Liver (tissue), 9 donors: ENCODE measurements around the gene DPH3. TPM values are rescaled to one million over a fixed set of nuclear protein-coding genes. Genes with fewer than 3 reads are reported as not detected.

Experiments used
- DNase-seq: peaks from one replicate; pipeline ENCODE4 v3.0.0-alpha.2; 2017; ENCODE audit warnings: low spot score
- H3K27ac ChIP-seq, 2 donors: one replicate each; pipeline ENCODE4 v1.7.0; 2013; ENCODE audit warnings: inconsistent platforms in 2 of 2, low read length in 2 of 2, control low read depth in 1 of 2, low read depth in 1 of 2, mild to moderate bottlenecking in 1 of 2
- H3K27me3 ChIP-seq, 4 donors: one replicate each; pipeline versions ENCODE4 v1.6.1 to v1.7.0; 2013; ENCODE audit warnings: low read length in 3 of 4, inconsistent platforms in 1 of 4, mild to moderate bottlenecking in 1 of 4, moderate library complexity in 1 of 4; ENCODE audit not compliant: control insufficient read depth in 4 of 4, insufficient read depth in 4 of 4
- H3K36me3 ChIP-seq, 4 donors: one replicate each; pipeline versions ENCODE4 v1.6.1 to v1.7.0; 2013; ENCODE audit warnings: low read length in 3 of 4, mild to moderate bottlenecking in 3 of 4, low read depth in 1 of 4, moderate library complexity in 1 of 4; ENCODE audit not compliant: control insufficient read depth in 4 of 4, insufficient read depth in 3 of 4
- H3K4me1 ChIP-seq, 4 donors: one replicate each; pipeline versions ENCODE4 v1.6.1 to v1.7.0; 2013; ENCODE audit warnings: low read length in 3 of 4, mild to moderate bottlenecking in 3 of 4, moderate library complexity in 1 of 4; ENCODE audit not compliant: control insufficient read depth in 4 of 4, insufficient read depth in 4 of 4
- H3K4me3 ChIP-seq, 3 donors: one replicate each; pipeline versions ENCODE4 v1.6.1 to v1.7.0; 2013; ENCODE audit warnings: low read length in 3 of 3, control low read depth in 1 of 3, low read depth in 1 of 3, mild to moderate bottlenecking in 1 of 3
- H3K9ac ChIP-seq, 2 donors: one replicate each; pipeline ENCODE4 v1.7.0; 2013; ENCODE audit warnings: low read length in 2 of 2, mild to moderate bottlenecking in 2 of 2, moderate library complexity in 2 of 2, control low read depth in 1 of 2, low read depth in 1 of 2
- H3K9me3 ChIP-seq, 4 donors: one replicate each; pipeline versions ENCODE4 v1.6.1 to v1.7.0; 2013; ENCODE audit warnings: low read length in 3 of 4; ENCODE audit not compliant: control insufficient read depth in 4 of 4
- ATF3 ChIP-seq: IDR thresholded peaks from 2 replicates; pipeline ENCODE4 v1.6.1; 2016; ENCODE audit warnings: antibody characterized with exemption
- CTCF ChIP-seq: fragments of 150-350 bp; IDR thresholded peaks from 2 replicates; pipeline ENCODE4 v1.5.1; 2017; ENCODE audit warnings: improper control_type of control experiment, low read depth, low read length; ENCODE audit not compliant: missing input control
- EGR1 ChIP-seq, 2 donors: IDR thresholded peaks; 2 replicates each; pipeline ENCODE4 v1.6.1; 2016 to 2018; ENCODE audit warnings: antibody characterized with exemption in 2 of 2, low read depth in 2 of 2
- FOXA1 ChIP-seq: IDR thresholded peaks from 2 replicates; pipeline ENCODE4 v1.6.1; 2016; ENCODE audit warnings: antibody characterized with exemption
- FOXA2 ChIP-seq: IDR thresholded peaks from 2 replicates; pipeline ENCODE4 v1.6.1; 2016; ENCODE audit warnings: antibody characterized with exemption
- HNF4G ChIP-seq: IDR thresholded peaks from 2 replicates; pipeline ENCODE4 v1.6.1; 2016; ENCODE audit warnings: antibody characterized with exemption
- JUND ChIP-seq, 2 donors: IDR thresholded peaks; 2 replicates each; pipeline ENCODE4 v1.6.1; 2016; ENCODE audit warnings: antibody characterized with exemption in 2 of 2
- NR2F2 ChIP-seq: IDR thresholded peaks from 2 replicates; pipeline ENCODE4 v1.6.1; 2016; ENCODE audit warnings: antibody characterized with exemption
- RAD21 ChIP-seq, 2 donors: IDR thresholded peaks; 2 replicates each; pipeline ENCODE4 v1.6.1; 2016; ENCODE audit warnings: antibody characterized with exemption in 2 of 2, mild to moderate bottlenecking in 2 of 2
- REST ChIP-seq: IDR thresholded peaks from 2 replicates; pipeline ENCODE4 v1.6.1; 2016; ENCODE audit warnings: antibody characterized with exemption, mild to moderate bottlenecking
- RXRA ChIP-seq, 2 donors: IDR thresholded peaks; 2 replicates each; pipeline ENCODE4 v1.6.1; 2017 to 2018; ENCODE audit warnings: antibody characterized with exemption in 2 of 2, mild to moderate bottlenecking in 1 of 2
- SP1 ChIP-seq: IDR thresholded peaks from 2 replicates; pipeline ENCODE4 v1.6.1; 2018; ENCODE audit warnings: antibody characterized with exemption, mild to moderate bottlenecking
- TAF1 ChIP-seq: conservative IDR thresholded peaks from 2 replicates; pipeline ENCODE4 v1.6.1; 2016; ENCODE audit warnings: antibody characterized with exemption, mild to moderate bottlenecking
- ZBTB33 ChIP-seq: IDR thresholded peaks from 2 replicates; pipeline ENCODE4 v1.6.1; 2016; ENCODE audit warnings: antibody characterized with exemption
- WGBS: extraction: QIAGEN DNeasy Blood & Tissue Kit; methylation state at CpG from one replicate; pipeline ENCODE4 v1.1.7; 2013; 5-methylcytosine and 5-hydroxymethylcytosine counted together
- polyA plus RNA-seq, 2 donors: library from polyadenylated mRNA; stranded (reverse) in 1 of 2; unstranded in 1 of 2; fragments of 200-250 nt in 1 of 2; fragments of >200 nt in 1 of 2; fragmentation: Nextera tagmentation in 1 of 2; extraction: Ambion mirVana in 1 of 2; gene quantifications; one replicate each; pipeline versions ENCODE4 v1.2.1 to v1.2.3, GENCODE V29; 2013 to 2015
- total RNA-seq, 2 donors: library from RNA; depleted of rRNA; stranded (reverse); fragments of >200 nt; gene quantifications; one replicate each; pipeline ENCODE4 v1.2.3, GENCODE V29; 2014
- TF ChIP-seq, protein P1 (sequence below): IDR thresholded peaks from 2 replicates; pipeline ENCODE4 v1.6.1; 2016; ENCODE audit warnings: antibody characterized with exemption
- donor health status: healthy.
- donor health status: healthy.
- donor health status: healthy.
- donor health status: healthy.
- donor health status: healthy.

The DPH3 gene
- total and polyA plus RNA-seq, 4 donors: 7.8 to 19.1 (median 11.6) TPM

GRCh38 chr3:16277471-16277870, 12.7 kb upstream of the DPH3 start:
- H3K4me1 ChIP-seq: no peaks in the 10 kb centered on the region
- H3K4me3 ChIP-seq: no peak overlapping the region
- H3K27me3 ChIP-seq: no peaks in the 10 kb centered on the region
- DNase-seq: no peak
- 75% methylated on average over 3 of the region's 3 CpGs for WGBS
- no peaks in the 10 kb centered on the region for H3K9me3 ChIP-seq
- TF ChIP-seq RXRA (IDR thresholded peaks at IDR 0.05): no peak
- TF ChIP-seq FOXA1: no peak
- no peak for TF ChIP-seq ZBTB33
- no peak for TF ChIP-seq REST
- no peak for TF ChIP-seq EGR1 (IDR thresholded peaks at IDR 0.05; ENCODE audit: low read depth in 2 of 2)
- H3K27ac ChIP-seq: no peak overlapping the region
- H3K36me3 ChIP-seq: peaks cover 0 to 22% (median 8%) of the 10 kb centered on the region in 4 donors
- H3K9ac ChIP-seq: no peak overlapping the region

DNA sequence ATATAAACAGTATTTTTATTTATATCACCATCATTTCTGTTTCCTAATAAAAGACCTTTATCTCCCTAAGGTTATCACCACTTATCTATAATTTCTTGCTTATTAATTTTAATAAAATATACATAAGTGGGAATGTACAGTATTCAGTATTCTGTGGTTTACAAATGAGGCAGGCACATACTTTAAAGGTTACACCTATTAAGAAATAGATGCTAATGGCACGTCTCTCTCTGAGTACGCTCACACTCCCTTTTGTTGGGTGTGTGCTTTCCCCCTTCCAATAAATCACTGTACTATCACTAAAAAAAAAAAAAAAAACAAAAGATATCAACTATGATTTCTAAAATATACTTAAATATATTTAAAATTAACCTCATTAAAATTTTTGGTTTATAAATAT, 9.1 kb upstream of the DPH3 start:
- peaks cover 0 to 37% (median 20%) of the 10 kb centered on the region in 4 donors for H3K36me3 ChIP-seq
- H3K9ac ChIP-seq: no peak overlapping the region
- 98% methylated on average over 2 of the region's 2 CpGs for WGBS
- H3K9me3 ChIP-seq: no peaks in the 10 kb centered on the region
- no peak overlapping the region for H3K4me3 ChIP-seq
- no peaks in the 10 kb centered on the region for H3K4me1 ChIP-seq
- no peaks in the 10 kb centered on the region for H3K27me3 ChIP-seq
- no peak overlapping the region for H3K27ac ChIP-seq
- no peak for DNase-seq
- TF ChIP-seq RAD21 (IDR thresholded peaks at IDR 0.05) (no peak), NR2F2 (no peak), HNF4G (no peak), FOXA2 (no peak), ATF3 (no peak), RXRA (IDR thresholded peaks at IDR 0.05) (no peak), TAF1 (no peak), FOXA1 (no peak), ZBTB33 (no peak), JUND (IDR thresholded peaks at IDR 0.05) (no peak), SP1 (no peak), EGR1 (IDR thresholded peaks at IDR 0.05; ENCODE audit: low read depth in 2 of 2) (no peak), CTCF (no peak)
- TF ChIP-seq, protein P1, sequence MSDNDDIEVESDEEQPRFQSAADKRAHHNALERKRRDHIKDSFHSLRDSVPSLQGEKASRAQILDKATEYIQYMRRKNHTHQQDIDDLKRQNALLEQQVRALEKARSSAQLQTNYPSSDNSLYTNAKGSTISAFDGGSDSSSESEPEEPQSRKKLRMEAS: no peak
